SK-N-MC (cell line): Measurements from ENCODE around the gene BCKDHA.

Experiments used
- EZH2 ChIP-seq: fragments of 200-600 bp; sonication (generic); IDR thresholded peaks from one replicate; pipeline ENCODE4 v1.6.1; 2017; ENCODE audit warnings: antibody characterized with exemption
- FOXP2 ChIP-seq: optimal IDR thresholded peaks from 2 replicates; pipeline ENCODE3; 2011; ENCODE audit warnings: mild to moderate bottlenecking, moderate library complexity; ENCODE audit not compliant: insufficient read depth; ENCODE audit errors: extremely low read length, control extremely low read depth
- POLR2AphosphoS5 ChIP-seq: IDR thresholded peaks from 2 replicates; pipeline ENCODE4 v1.6.1; 2012; ENCODE audit warnings: mild to moderate bottlenecking, low read depth, low read length, borderline replicate concordance

DNA sequence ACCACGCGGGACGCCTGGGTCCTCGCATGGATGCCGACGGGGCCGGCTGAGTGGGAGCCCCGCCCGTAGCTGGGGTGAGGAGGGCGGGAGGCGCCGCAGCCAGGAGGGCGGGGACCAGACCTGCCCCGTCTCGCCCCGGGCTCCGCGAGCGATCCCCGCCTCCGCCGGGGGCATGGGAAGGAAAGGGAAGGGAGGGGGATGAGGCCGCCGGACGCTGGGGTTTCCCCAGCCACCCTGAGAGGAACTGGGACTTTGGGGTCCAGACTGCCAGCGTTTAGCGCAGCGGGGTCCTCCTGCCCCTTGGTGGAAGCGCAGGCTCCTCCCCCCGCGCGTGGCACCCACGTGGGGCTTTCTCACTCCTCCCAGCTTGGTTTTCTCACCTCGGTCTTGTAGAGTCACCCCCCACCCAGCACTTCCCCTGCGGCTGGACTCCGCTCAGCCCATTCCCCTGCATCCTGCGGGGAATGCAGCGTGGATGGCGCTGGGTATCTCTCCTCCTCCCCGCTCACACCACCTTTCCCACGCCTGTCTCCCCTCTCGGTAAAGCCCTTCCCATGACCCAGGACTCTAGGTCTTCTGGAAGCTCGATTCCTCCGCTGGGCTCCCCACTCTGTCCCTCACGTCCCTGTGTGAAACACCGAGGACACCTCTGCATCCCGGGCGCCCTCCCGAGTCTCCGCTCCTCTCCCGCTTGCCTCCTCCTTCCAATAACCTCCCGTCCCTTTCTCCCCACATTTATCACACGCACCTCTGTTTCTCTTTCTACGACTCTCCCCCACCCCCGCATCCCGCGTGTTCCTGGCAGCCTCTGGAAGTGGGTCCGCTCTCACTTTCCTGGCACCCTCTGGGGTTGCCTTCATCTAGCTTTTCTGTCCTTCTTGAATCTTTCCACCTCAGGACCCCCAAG, 46.0 kb upstream of the BCKDHA start:
- no peak for TF ChIP-seq EZH2
- TF ChIP-seq POLR2AphosphoS5, result no peak
- no peak for TF ChIP-seq FOXP2
